Panc1 (cell line): Measurements from ENCODE around the gene MT1H. TPM values are rescaled to one million over a fixed set of nuclear protein-coding genes. Genes with fewer than 3 reads are reported as not detected.
"Not testable (repeated sequence)": the region's sequence is repeated elsewhere in the genome, so short reads cannot be mapped to it uniquely, and the experiment has no call there.

Experiments
- ATAC-seq: fragments of 200-7000 bp; cut with Tn5 transposase; 2 replicates; pipeline ENCODE4 v1.9.1; 2020; ENCODE audit warnings: mild to moderate bottlenecking, moderate library complexity
- BruUV-seq: library from RNA; stranded (reverse); fragments of 400-500 nt; replicated peaks from 2 replicates; lab custom pipeline; 2021; lab: Mats Ljungman, UMichigan
- CTCF ChIA-PET: fragments of 300-600 bp; sonication (Branson Sonifier 250); formaldehyde crosslinking; loops from one replicate; lab custom pipeline; 2022; ENCODE audit warnings: antibody characterized with exemption; lab: Charles Lee
- POLR2A ChIA-PET: fragments of 300-600 bp; sonication (Branson Sonifier 250); formaldehyde crosslinking; loops from one replicate; lab custom pipeline; 2022; ENCODE audit warnings: antibody characterized with exemption; lab: Charles Lee
- DNase-seq: peaks from one replicate; pipeline ENCODE4 v3.0.0-alpha.2; 2010; ENCODE audit warnings: low read depth, low spot score
- H3K27ac ChIP-seq: 2 replicates; pipeline ENCODE4 v1.5.1; 2011; ENCODE audit warnings: mild to moderate bottlenecking, low read length, inconsistent platforms
- H3K27me3 ChIP-seq: fragments of 200-500 bp; sonication (Bioruptor generic); 2 replicates; pipeline ENCODE4 v1.6.0; 2014; ENCODE audit warnings: low read length, inconsistent platforms; ENCODE audit not compliant: control insufficient read depth, insufficient read depth
- H3K36me3 ChIP-seq: fragments of 200-500 bp; sonication (Bioruptor generic); 2 replicates; pipeline ENCODE4 v1.5.1; 2014; ENCODE audit warnings: inconsistent platforms, mild to moderate bottlenecking, low read length, moderate library complexity; ENCODE audit not compliant: control insufficient read depth, insufficient read depth
- H3K4me1 ChIP-seq: 2 replicates; pipeline ENCODE4 v1.5.1; 2011; ENCODE audit warnings: inconsistent platforms, mild to moderate bottlenecking, low read length, moderate library complexity; ENCODE audit not compliant: control insufficient read depth, insufficient read depth
- H3K4me3 ChIP-seq, 2 experiments: 2 replicates each; pipeline ENCODE4 v1.5.1; 2011 to 2012; ENCODE audit warnings: low read depth in 2 of 2, low read length in 2 of 2, mild to moderate bottlenecking in 2 of 2, inconsistent platforms in 1 of 2, moderate library complexity in 1 of 2
- H3K9me3 ChIP-seq: fragments of 200-500 bp; sonication (Bioruptor generic); 2 replicates; pipeline ENCODE4 v1.5.1; 2014; ENCODE audit warnings: low read depth, mild to moderate bottlenecking, inconsistent platforms, low read length, moderate library complexity; ENCODE audit not compliant: control insufficient read depth, insufficient read depth
- POLR2AphosphoS5 ChIP-seq: IDR thresholded peaks from 2 replicates; pipeline ENCODE4 v1.6.1; 2012; ENCODE audit warnings: mild to moderate bottlenecking, low read depth, low read length, moderate library complexity
- SIN3A ChIP-seq: IDR thresholded peaks from 2 replicates; pipeline ENCODE4 v1.6.1; 2012; ENCODE audit warnings: low read depth, mild to moderate bottlenecking, low read length, moderate library complexity, borderline replicate concordance; ENCODE audit not compliant: insufficient read depth
- TCF7L2 ChIP-seq: IDR thresholded peaks from 2 replicates; pipeline ENCODE4 v1.6.1; 2011; ENCODE audit warnings: mild to moderate bottlenecking, low read depth, low read length, inconsistent platforms
- in situ Hi-C: cut with HindIII; loops from 2 replicates; pipeline ENCODE4 v1.10.0; 2016; ENCODE audit warnings: low sequenced_read_pairs, low pct_unique_long_range_greater_than_20kb
- intact Hi-C: fragments of 100-400 bp; cut with micrococcal nuclease; formaldehyde crosslinking; loops from one replicate; pipeline ENCODE4 v1.10.0; 2022; ENCODE audit not compliant: unreplicated experiment
- total RNA-seq: library from RNA; stranded (reverse); gene quantifications from one replicate; pipeline ENCODE4 v1.2.1, GENCODE V29; 2021; ENCODE audit not compliant: unreplicated experiment
- TF ChIP-seq, protein P1 (sequence below): fragments of 450-650 bp; IDR thresholded peaks from 2 replicates; pipeline ENCODE4 v1.5.1; 2017; ENCODE audit warnings: mild to moderate bottlenecking
- TF ChIP-seq, protein P2 (sequence below), 2 experiments: IDR thresholded peaks; 2 replicates each; pipeline ENCODE4 v1.6.1; 2011 to 2012; ENCODE audit warnings: low read depth in 2 of 2, control low read depth in 1 of 2, low read length in 1 of 2, mild to moderate bottlenecking in 1 of 2, moderate library complexity in 1 of 2; ENCODE audit not compliant: insufficient read depth in 1 of 2

The MT1H gene
- total RNA-seq, 1 experiment from 2014 or later = not detected

DNA sequence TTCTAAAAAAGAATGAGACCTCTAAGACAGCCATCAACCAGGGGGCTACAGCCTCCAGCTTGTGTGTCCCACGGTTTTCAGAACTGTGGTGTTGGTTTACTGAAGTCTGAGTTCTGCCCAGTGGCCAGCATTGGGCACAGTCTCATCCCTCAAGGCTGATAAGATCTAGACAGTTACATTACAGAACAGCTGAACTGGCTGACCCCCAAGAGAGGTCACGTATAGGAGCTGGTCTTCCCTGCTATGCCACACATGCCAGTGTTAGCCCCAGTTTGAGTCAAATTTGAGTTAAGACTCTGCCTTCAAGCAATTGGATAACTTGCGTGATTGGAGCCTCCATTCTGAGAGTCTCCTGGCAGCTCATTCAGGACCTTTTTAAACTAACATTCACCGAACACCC lies 45.5 kb downstream of the MT1H start:
- intact Hi-C loops = no loop called here
- Histone ChIP-seq H3K27ac (no peak overlapping the region), H3K9me3 (no peaks in the 10 kb centered on the region), H3K36me3 (no peaks in the 10 kb centered on the region), H3K4me3 (no peak overlapping the region), H3K4me1 (0 out of 2 replicates have a peak, but pooled peaks cover 5% of the 10 kb centered on the region), H3K27me3 (no peaks in the 10 kb centered on the region)
- TF ChIP-seq POLR2AphosphoS5 (no peak), TCF7L2 (no peak), SIN3A (no peak)
- TF ChIP-seq, protein P1, sequence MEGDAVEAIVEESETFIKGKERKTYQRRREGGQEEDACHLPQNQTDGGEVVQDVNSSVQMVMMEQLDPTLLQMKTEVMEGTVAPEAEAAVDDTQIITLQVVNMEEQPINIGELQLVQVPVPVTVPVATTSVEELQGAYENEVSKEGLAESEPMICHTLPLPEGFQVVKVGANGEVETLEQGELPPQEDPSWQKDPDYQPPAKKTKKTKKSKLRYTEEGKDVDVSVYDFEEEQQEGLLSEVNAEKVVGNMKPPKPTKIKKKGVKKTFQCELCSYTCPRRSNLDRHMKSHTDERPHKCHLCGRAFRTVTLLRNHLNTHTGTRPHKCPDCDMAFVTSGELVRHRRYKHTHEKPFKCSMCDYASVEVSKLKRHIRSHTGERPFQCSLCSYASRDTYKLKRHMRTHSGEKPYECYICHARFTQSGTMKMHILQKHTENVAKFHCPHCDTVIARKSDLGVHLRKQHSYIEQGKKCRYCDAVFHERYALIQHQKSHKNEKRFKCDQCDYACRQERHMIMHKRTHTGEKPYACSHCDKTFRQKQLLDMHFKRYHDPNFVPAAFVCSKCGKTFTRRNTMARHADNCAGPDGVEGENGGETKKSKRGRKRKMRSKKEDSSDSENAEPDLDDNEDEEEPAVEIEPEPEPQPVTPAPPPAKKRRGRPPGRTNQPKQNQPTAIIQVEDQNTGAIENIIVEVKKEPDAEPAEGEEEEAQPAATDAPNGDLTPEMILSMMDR = no peak
- TF ChIP-seq, protein P2, sequence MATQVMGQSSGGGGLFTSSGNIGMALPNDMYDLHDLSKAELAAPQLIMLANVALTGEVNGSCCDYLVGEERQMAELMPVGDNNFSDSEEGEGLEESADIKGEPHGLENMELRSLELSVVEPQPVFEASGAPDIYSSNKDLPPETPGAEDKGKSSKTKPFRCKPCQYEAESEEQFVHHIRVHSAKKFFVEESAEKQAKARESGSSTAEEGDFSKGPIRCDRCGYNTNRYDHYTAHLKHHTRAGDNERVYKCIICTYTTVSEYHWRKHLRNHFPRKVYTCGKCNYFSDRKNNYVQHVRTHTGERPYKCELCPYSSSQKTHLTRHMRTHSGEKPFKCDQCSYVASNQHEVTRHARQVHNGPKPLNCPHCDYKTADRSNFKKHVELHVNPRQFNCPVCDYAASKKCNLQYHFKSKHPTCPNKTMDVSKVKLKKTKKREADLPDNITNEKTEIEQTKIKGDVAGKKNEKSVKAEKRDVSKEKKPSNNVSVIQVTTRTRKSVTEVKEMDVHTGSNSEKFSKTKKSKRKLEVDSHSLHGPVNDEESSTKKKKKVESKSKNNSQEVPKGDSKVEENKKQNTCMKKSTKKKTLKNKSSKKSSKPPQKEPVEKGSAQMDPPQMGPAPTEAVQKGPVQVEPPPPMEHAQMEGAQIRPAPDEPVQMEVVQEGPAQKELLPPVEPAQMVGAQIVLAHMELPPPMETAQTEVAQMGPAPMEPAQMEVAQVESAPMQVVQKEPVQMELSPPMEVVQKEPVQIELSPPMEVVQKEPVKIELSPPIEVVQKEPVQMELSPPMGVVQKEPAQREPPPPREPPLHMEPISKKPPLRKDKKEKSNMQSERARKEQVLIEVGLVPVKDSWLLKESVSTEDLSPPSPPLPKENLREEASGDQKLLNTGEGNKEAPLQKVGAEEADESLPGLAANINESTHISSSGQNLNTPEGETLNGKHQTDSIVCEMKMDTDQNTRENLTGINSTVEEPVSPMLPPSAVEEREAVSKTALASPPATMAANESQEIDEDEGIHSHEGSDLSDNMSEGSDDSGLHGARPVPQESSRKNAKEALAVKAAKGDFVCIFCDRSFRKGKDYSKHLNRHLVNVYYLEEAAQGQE (IDR thresholded peaks at IDR 0.05; ENCODE audit: insufficient read depth in 1 of 2, low read depth in 2 of 2, low read length in 1 of 2) = no peak
- ChIA-PET POLR2A (interaction anchor here (0.7 kb wide), 1 partner anchor 1536 kb away, joined by 8 read pairs; no protein-coding TSS in a partner anchor), CTCF (no interaction called here)
- in situ Hi-C loops = no loop called here
- DNase-seq (no peak), ATAC-seq (no peak)
- BruUV-seq = no TSS peak

DNA sequence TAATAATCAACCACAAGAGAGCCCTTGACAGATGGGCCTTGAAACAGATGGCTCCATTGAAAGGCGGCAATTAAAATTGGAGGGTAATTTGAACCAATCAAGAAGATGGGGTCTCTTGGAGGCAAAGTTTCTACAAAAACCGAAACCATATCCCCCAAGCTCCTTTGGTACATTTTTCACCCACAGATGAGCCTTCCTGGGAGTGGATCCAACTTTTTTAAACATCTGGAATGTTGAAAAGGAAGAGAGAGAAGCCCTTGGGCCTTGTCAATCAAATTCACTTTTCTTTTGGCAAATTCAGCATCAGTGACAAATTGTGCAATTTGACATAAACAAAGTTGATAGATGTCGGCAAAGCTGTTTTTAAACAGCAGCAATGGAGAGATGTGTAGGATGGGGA lies 47.1 kb downstream of the MT1H start:
- BruUV-seq = no TSS peak
- no peak for DNase-seq
- no peak for ATAC-seq
- H3K27ac ChIP-seq = no peak overlapping the region
- in situ Hi-C loops (no loop called here), intact Hi-C loops (no loop called here)
- no peak overlapping the region for H3K4me3 ChIP-seq
- ChIA-PET CTCF (no interaction called here), POLR2A (no interaction called here)
- no peaks in the 10 kb centered on the region for H3K9me3 ChIP-seq
- TF ChIP-seq SIN3A = no peak
- TF ChIP-seq, protein P1 = no peak
- TF ChIP-seq, protein P2 (IDR thresholded peaks at IDR 0.05; ENCODE audit: insufficient read depth in 1 of 2, low read depth in 2 of 2, low read length in 1 of 2) = no peak
- TF ChIP-seq POLR2AphosphoS5 = no peak
- TF ChIP-seq TCF7L2 = no peak
- H3K27me3 ChIP-seq = no peaks in the 10 kb centered on the region
- no peaks in the 10 kb centered on the region for H3K36me3 ChIP-seq
- 0 out of 2 replicates have a peak, but pooled peaks cover 5% of the 10 kb centered on the region for H3K4me1 ChIP-seq

DNA sequence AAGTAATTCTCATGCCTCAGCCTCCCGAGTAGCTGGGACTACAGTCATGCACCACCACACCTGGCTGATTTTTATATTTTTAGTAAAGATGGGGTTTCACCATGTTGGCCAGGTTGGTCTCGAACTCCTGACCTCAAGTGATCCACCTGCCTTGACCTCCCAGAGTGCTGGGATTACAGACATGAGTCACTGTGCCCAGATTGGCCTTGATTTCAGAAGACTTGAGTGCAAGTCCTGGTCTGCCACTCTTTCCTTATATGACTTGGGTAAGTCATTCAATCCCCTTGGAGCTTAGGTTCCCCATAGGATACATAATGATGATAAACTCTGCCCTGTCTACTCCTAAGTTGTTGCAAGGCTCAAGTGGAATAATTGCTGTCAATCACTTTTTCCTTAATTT lies 47.9 kb downstream of the MT1H start:
- H3K4me1 ChIP-seq, in situ Hi-C loops, H3K27ac ChIP-seq, intact Hi-C loops, DNase-seq, H3K27me3 ChIP-seq, CTCF ChIA-PET, H3K4me3 ChIP-seq, ATAC-seq, POLR2A ChIA-PET, H3K36me3 ChIP-seq, BruUV-seq, H3K9me3 ChIP-seq: not testable (repeated sequence)
